Osteocyte (in vitro differentiated cells): ENCODE data around the gene DGKQ. TPM values are rescaled to one million over a fixed set of nuclear protein-coding genes. Genes with fewer than 3 reads are reported as not detected.

Experiments used
- DNase-seq: peaks from one replicate; pipeline ENCODE4 v3.0.0; 2021; ENCODE audit warnings: mixed read lengths; ENCODE audit not compliant: unreplicated experiment; ENCODE audit errors: extremely low spot score
- H3K27ac Mint-ChIP-seq: one replicate; pipeline ENCODE4 v1.8.0; 2021; ENCODE audit warnings: mild to moderate bottlenecking, mixed read lengths; ENCODE audit not compliant: unreplicated experiment
- H3K27me3 Mint-ChIP-seq: one replicate; pipeline ENCODE4 v1.8.0; 2021; ENCODE audit warnings: mixed read lengths; ENCODE audit not compliant: unreplicated experiment
- H3K36me3 Mint-ChIP-seq: one replicate; pipeline ENCODE4 v1.8.0; 2021; ENCODE audit warnings: mixed read lengths; ENCODE audit not compliant: unreplicated experiment
- H3K4me1 Mint-ChIP-seq: one replicate; pipeline ENCODE4 v1.8.0; 2021; ENCODE audit warnings: mixed read lengths; ENCODE audit not compliant: unreplicated experiment
- H3K4me3 Mint-ChIP-seq: one replicate; pipeline ENCODE4 v1.8.0; 2021; ENCODE audit warnings: mild to moderate bottlenecking, moderate library complexity, mixed read lengths; ENCODE audit not compliant: unreplicated experiment
- H3K9me3 Mint-ChIP-seq: one replicate; pipeline ENCODE4 v1.8.0; 2021; ENCODE audit warnings: mixed read lengths; ENCODE audit not compliant: unreplicated experiment
- total RNA-seq: library from RNA; stranded (reverse); gene quantifications from 2 replicates; pipeline ENCODE4 v1.2.1, GENCODE V29; 2021
- TF ChIP-seq, protein P1 (sequence below): fragments of 200-600 bp; sonication (generic); IDR thresholded peaks from 2 replicates; pipeline ENCODE4 v1.5.0; 2021; ENCODE audit warnings: antibody characterized with exemption, mild to moderate bottlenecking, moderate library complexity

Gene DGKQ
- total RNA-seq, 1 donor from 2014 or later, result 18.5 TPM

DNA sequence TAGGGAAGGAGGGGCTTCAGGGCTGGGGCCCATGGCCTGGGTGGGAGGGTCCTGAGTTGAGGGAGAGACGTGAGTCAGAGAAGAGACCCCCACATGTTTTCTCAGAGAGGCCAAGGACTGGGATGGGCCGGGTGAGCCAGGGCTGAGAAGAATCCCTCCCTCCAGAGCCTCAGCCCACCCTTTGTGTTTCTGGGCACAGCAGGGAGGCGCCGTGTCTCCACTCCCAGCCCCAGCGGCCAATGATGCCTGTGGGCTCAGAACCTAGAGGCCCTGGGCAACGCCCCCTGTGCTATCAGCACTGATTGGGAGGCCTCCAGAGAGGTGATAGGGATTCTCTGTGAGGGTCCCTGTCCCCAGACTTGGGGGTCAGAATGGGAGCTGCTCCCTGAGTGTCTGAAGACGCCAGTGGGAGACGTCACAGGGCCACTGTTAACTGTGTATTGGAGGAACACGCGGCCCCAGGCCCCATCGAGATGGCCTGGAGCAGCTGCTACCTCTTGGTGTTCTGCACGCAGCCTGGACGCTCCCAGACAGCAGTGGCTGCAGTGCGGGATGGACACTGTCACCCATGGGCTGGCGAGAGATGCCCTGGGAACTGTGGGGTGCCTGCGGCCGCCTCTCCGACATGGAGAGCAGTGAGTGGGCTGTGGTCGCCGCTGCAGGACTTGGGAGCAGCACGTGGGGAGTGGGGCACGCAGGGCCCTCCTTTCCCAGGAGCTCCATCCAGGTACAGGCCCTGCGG is 46.5 kb upstream of the DGKQ start:
- Mint-ChIP-seq H3K27ac (no peak overlapping the region), H3K9me3 (no peaks in the 10 kb centered on the region), H3K27me3 (no peaks in the 10 kb centered on the region), H3K36me3 (no peaks in the 10 kb centered on the region), H3K4me3 (no peak overlapping the region), H3K4me1 (peaks cover 16% of the 10 kb centered on the region)
- DNase-seq, result no peak
- TF ChIP-seq, protein P1, sequence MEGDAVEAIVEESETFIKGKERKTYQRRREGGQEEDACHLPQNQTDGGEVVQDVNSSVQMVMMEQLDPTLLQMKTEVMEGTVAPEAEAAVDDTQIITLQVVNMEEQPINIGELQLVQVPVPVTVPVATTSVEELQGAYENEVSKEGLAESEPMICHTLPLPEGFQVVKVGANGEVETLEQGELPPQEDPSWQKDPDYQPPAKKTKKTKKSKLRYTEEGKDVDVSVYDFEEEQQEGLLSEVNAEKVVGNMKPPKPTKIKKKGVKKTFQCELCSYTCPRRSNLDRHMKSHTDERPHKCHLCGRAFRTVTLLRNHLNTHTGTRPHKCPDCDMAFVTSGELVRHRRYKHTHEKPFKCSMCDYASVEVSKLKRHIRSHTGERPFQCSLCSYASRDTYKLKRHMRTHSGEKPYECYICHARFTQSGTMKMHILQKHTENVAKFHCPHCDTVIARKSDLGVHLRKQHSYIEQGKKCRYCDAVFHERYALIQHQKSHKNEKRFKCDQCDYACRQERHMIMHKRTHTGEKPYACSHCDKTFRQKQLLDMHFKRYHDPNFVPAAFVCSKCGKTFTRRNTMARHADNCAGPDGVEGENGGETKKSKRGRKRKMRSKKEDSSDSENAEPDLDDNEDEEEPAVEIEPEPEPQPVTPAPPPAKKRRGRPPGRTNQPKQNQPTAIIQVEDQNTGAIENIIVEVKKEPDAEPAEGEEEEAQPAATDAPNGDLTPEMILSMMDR, result no peak

DNA sequence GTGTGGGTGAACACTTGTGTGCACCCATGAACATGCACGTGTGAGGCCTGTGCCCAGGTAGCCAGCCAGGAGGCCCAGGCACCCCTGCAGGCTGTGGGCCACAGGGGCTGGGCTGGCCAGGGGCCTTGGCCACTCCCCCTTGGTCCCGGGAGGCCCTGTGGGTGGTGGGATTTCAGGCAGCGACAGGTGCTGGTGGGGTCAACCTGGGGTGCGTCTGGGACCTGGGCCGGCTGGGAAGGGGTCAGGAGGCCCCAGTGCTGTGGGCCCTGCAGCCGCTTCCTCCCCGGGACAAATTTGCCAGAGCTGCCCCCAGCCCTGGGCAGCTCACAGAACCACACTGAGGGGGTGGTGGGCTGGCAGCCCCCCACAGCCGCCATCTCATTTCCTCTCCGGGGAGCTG is 46.0 kb upstream of the DGKQ start:
- Mint-ChIP-seq H3K4me1 (peaks cover 17% of the 10 kb centered on the region), H3K27me3 (no peaks in the 10 kb centered on the region), H3K36me3 (no peaks in the 10 kb centered on the region), H3K9me3 (no peaks in the 10 kb centered on the region), H3K27ac (no peak overlapping the region), H3K4me3 (no peak overlapping the region)
- no peak for DNase-seq
- TF ChIP-seq, protein P1, result no peak

- Mint-ChIP-seq H3K9me3 (no peaks in the 10 kb centered on the region), H3K27me3 (no peaks in the 10 kb centered on the region), H3K4me1 (peaks cover 23% of the 10 kb centered on the region), H3K36me3 (no peaks in the 10 kb centered on the region), H3K4me3 (no peak overlapping the region), H3K27ac (no peak overlapping the region)
- no peak for DNase-seq
- TF ChIP-seq, protein P1, result no peak
Observed at GRCh38 chr4:1018147-1019020, 45.0 kb upstream of the DGKQ start.

GRCh38 chr4:1017706-1018105 is 44.3 kb upstream of the DGKQ start:
- Mint-ChIP-seq H3K9me3 (no peaks in the 10 kb centered on the region), H3K27me3 (no peaks in the 10 kb centered on the region), H3K36me3 (no peaks in the 10 kb centered on the region), H3K27ac (no peak overlapping the region), H3K4me3 (no peak overlapping the region), H3K4me1 (peaks cover 23% of the 10 kb centered on the region)
- TF ChIP-seq, protein P1, result no peak
- DNase-seq, result no peak

DNA sequence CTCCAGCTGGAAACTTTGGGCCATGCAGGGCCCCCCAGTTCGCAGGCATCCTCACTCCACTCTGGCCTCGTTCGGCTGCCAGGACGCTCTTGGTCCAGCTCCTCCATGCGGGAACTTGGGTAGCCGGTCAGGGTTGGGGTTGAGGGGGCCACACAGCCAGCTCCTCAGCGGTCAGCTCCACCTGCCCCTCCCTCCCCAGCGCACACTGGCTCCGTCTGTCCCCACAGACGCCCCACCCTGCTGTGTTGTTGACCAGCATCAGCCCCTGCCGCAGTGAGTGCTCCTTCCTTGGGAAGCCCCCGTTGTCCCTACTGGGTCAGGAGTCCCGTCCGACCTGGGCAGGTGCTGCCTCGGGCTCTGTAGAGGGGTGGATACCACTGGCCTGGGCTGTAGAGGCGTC is 43.8 kb upstream of the DGKQ start:
- Mint-ChIP-seq H3K27ac (no peak overlapping the region), H3K4me3 (no peak overlapping the region), H3K27me3 (no peaks in the 10 kb centered on the region), H3K4me1 (peaks cover 23% of the 10 kb centered on the region), H3K9me3 (no peaks in the 10 kb centered on the region), H3K36me3 (no peaks in the 10 kb centered on the region)
- no peak for DNase-seq
- TF ChIP-seq, protein P1, result no peak
